ENCODE data around the gene LRRC75B. TPM values are rescaled to one million over a fixed set of nuclear protein-coding genes. Genes with fewer than 3 reads are reported as not detected.

The LRRC75B gene
- total and polyA plus RNA-seq, 2 donors (not counting 3 experiments of a cell fraction or from before 2014, with no cell fraction given) = 8.9 to 15.0 TPM

DNA sequence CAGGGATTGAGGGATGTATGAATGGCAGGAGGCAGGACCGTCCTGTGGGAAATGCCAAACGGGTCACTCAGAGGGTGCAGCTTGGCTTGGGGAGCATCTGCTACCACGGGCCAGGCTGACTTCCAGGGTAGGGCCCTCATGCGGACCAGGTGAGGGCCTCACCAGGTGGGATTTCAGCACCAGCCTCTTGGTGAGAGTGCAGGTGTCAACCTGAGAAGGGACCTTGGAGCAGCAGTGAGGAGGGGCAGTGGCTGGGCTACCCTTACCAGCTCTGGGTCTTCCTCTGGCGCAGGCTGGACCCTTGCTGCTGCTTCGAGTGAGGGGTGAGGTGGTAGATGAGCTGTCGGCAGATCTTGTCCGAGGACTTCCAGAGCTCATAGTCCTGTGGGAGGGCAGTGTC lies 4.9 kb downstream of the LRRC75B start:
- no TSS peak for BruUV-seq (replicated peaks)
- Histone ChIP-seq H2AFZ (ENCODE audit: low read depth, low read length) (no peak overlapping the region), H3K79me2 (ENCODE audit: control insufficient read depth, insufficient read depth, low read length) (no peaks in the 10 kb centered on the region), H3K27me3 (ENCODE audit: control insufficient read depth in 2 of 2, insufficient read depth in 2 of 2, low read length in 2 of 2) (no peaks in the 10 kb centered on the region), H3K36me3 (ENCODE audit: control insufficient read depth in 2 of 2, extremely low read depth in 1 of 2, insufficient read depth in 2 of 2, low read length in 2 of 2) (peaks cover 0 to 3% of the 10 kb centered on the region in 2 experiments), H3K4me2 (ENCODE audit: insufficient read depth, low read length) (no peak overlapping the region), H4K20me1 (replicated peaks; ENCODE audit: control insufficient read depth, extremely low read depth, insufficient read depth, low read length) (no peaks in the 10 kb centered on the region), H3K9me3 (replicated peaks; ENCODE audit: control insufficient read depth, insufficient read depth, low read length) (no peaks in the 10 kb centered on the region), H3K4me3 (replicated peaks in 1 of 3; ENCODE audit: insufficient read depth in 1 of 3, low read depth in 1 of 3, low read length in 3 of 3) (no peak overlapping the region), H3K9me1 (replicated peaks; ENCODE audit: control insufficient read depth, extremely low read depth, insufficient read depth, low read length) (no peaks in the 10 kb centered on the region), H3K9ac (replicated peaks; ENCODE audit: extremely low read depth, insufficient read depth, low read length) (no peak overlapping the region), H3K27ac (ENCODE audit: insufficient read depth, low read depth, low read length) (no peak overlapping the region), H3K4me1 (ENCODE audit: control insufficient read depth, extremely low read depth, insufficient read depth, low read length) (peaks cover 4% of the 10 kb centered on the region)
- DNase-seq (ENCODE audit: low read depth, low spot score) (no peak), FAIRE-seq (no peak)
- POLR2A ChIA-PET = no interaction called here
- TF ChIP-seq FOS (IDR thresholded peaks at IDR 0.05; ENCODE audit: borderline replicate concordance, insufficient read depth, low read length) (no peak), CTCF (IDR thresholded peaks at IDR 0.05; ENCODE audit: extremely low read depth in 1 of 2, insufficient read depth in 1 of 2, low read depth in 1 of 2, low read length in 2 of 2) (no peak), MAX (IDR thresholded peaks at IDR 0.05; ENCODE audit: insufficient read depth, insufficient read length) (no peak), POLR2A (IDR thresholded peaks at IDR 0.05; ENCODE audit: low read depth, low read length) (no peak), EZH2 (IDR thresholded peaks at IDR 0.05; ENCODE audit: borderline replicate concordance, low read depth, low read length, severe bottlenecking) (no peak), JUN (IDR thresholded peaks at IDR 0.05; ENCODE audit: borderline replicate concordance, insufficient read depth, insufficient read length, low read depth) (no peak), MYC (IDR thresholded peaks at IDR 0.05; ENCODE audit: low read depth, low read length) (no peak), POLR2AphosphoS5 (IDR thresholded peaks at IDR 0.05; ENCODE audit: insufficient read depth, low read depth, low read length) (no peak), GATA2 (IDR thresholded peaks at IDR 0.05; ENCODE audit: insufficient read depth, insufficient read length, low read depth, low read length) (no peak)
- dilution Hi-C loops (cut with MboI; ENCODE audit: extremely low pct_ligation_motif_present, low sequenced_read_pairs) (no loop called here), intact Hi-C loops (cut with micrococcal nuclease) (no loop called here)
- CTCF ChIA-PET = interaction anchor here (0.9 kb wide), 1 partner anchor 41 kb away, joined by 3 read pairs; no protein-coding TSS in a partner anchor
